IPS-11a (cell line): ENCODE data around the gene USP24.

Source experiments
- H3K4me3 ChIP-seq: one replicate; pipeline ENCODE4 v1.5.1; 2013; ENCODE audit warnings: low read depth, low read length, control low read depth

Gene USP24

DNA sequence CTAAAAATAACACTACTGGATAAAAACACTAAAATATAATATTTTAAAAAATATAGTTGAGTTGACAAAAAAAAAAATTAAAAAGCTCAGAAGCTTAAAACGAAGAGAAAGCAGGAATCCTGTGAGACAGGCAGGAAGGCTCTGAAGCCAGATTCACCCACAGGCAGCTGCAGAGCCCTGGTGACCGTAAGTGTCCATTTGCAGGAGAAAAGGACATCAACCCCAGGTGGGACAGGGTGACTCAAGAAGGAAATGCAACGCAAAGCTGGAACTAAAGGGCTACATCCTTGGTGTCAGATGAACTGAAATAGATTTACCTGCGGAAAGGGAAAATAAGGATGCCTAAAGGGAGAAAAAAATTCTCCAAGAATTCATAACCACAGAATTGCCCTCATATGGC lies 46.8 kb downstream of the USP24 start:
- H3K4me3 ChIP-seq: no peak overlapping the region

DNA sequence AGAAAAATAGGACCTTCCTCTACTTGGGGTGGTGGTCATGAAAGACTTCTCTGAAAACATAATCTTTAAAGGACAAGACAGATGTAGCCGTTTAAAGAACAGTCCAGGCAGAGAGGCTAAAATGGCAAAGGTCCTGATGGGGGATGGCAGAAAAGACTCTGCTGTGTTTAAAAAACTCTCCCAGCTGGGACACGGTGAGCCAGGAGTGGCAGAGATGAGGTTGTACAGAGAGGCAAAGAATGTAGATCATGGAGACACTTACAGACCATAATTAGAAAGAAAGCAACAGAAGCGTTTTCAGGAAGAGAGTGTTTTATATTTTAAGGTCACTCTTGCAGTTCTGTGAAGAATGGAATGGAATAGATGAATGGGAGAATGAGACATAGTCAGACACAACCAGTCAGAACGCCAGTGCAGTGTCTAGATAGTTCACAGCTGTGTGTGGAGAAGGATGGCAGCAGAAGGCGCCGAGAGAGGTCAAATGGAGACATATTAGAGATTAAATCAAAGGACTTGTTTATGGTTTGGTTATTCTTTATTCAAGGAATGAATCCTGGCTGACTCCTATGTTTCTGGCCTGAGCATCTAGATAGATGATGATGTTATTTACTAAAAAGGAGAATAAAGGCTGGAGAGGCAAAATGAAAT lies 47.8 kb downstream of the USP24 start:
- no peak overlapping the region for H3K4me3 ChIP-seq

- H3K4me3 ChIP-seq: no peak overlapping the region
These were observed 50.3 kb downstream of the USP24 start for GRCh38 chr1:55164906-55165305.

GRCh38 chr1:55159571-55159970 lies 55.6 kb downstream of the USP24 start:
- H3K4me3 ChIP-seq: no peak overlapping the region

- H3K4me3 ChIP-seq: no peak overlapping the region
These were observed 58.6 kb downstream of the USP24 start for GRCh38 chr1:55156608-55157007.

GRCh38 chr1:55156093-55156492 lies 59.1 kb downstream of the USP24 start:
- no peak overlapping the region for H3K4me3 ChIP-seq

DNA sequence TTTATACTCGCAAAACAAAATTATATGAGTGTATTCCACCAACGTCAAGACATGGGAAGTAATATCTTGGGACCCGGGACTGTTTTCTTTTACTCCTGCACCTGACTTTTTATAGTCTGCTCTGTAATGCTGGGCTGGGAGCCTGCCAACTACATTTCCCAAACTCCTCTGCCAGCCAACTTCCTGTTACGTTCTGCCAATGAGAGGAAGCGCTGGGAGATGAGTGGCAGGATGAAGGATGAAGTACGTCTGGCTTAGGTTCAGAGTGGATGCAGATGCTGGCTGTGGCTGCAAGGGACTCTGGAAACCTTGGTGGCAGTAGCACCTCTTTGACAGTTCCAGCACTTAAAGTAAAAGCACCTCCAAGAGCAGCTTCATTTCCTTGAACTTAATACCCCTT lies 59.6 kb downstream of the USP24 start:
- no peak overlapping the region for H3K4me3 ChIP-seq

- no peak overlapping the region for H3K4me3 ChIP-seq
These were observed 60.5 kb downstream of the USP24 start for GRCh38 chr1:55154616-55155015.

GRCh38 chr1:55153031-55153430 lies 62.1 kb downstream of the USP24 start:
- no peak overlapping the region for H3K4me3 ChIP-seq

- H3K4me3 ChIP-seq: no peak overlapping the region
These were observed 64.1 kb downstream of the USP24 start for GRCh38 chr1:55150880-55151588.

DNA sequence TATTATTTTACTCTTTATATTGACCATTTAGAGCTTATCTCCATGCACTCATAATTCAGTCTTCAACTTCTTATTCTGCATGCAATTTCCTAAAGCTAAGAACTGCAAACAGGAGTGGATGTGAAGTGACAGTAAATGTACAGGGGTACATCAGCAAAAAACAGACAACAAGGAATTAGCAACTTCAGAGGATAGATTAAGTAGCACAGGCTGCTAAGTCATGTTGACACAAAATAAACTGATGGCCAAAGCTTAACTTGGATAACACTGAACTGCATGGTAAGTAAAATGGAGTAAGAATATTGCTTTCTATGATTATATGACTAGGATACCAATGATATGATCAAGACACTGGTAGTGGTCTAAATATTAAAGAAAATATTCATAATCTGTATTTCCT lies 66.5 kb downstream of the USP24 start:
- no peak overlapping the region for H3K4me3 ChIP-seq

- H3K4me3 ChIP-seq: no peak overlapping the region
These were observed 67.6 kb downstream of the USP24 start for GRCh38 chr1:55147524-55147923.

GRCh38 chr1:55146781-55147180 lies 68.4 kb downstream of the USP24 start:
- H3K4me3 ChIP-seq: no peak overlapping the region

- no peak overlapping the region for H3K4me3 ChIP-seq
These were observed 70.3 kb downstream of the USP24 start for GRCh38 chr1:55144886-55145285.

DNA sequence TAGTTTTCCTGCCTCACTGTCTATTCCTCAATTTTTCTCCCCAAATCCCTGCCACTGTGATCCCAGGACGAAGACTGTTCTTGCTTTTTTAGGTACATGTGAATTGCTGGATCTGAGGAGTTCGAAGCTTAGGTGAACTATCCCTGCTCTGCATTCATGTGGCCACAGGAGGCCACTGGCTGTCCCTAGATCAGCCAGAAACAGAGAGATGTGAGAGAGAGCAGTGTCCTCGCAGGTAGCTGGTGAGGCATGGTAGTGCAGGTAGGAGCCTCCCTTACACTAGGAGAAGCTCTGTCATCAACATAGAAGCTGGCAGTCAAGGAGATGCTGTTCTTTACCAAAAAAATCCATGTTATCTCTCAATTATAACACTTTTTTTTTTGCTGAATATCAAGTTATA lies 71.5 kb downstream of the USP24 start:
- H3K4me3 ChIP-seq: no peak overlapping the region

GRCh38 chr1:55141295-55141893 lies 73.8 kb downstream of the USP24 start:
- H3K4me3 ChIP-seq: no peak overlapping the region

DNA sequence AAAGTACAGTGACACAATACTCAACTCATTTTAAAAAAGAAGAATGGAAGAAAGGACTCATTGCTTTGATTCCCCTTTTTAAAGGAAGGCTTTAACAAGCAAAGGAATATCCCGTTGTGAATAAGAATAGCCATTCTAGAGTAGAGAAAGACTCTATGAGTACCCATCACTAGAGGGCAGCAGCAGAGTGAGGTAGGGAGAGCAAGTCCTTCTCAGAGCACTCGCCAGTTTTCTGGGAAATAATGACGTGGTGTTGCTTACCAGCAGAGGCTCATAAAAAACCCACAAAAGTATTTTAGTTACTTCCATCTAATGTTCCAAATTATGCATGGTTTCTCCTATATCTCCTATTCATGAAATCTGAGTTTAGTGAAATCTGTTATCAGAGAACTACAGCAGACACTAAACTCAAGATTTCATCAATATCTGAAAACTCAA lies 74.6 kb downstream of the USP24 start:
- no peak overlapping the region for H3K4me3 ChIP-seq

GRCh38 chr1:55140137-55140536 lies 75.0 kb downstream of the USP24 start:
- H3K4me3 ChIP-seq: no peak overlapping the region

DNA sequence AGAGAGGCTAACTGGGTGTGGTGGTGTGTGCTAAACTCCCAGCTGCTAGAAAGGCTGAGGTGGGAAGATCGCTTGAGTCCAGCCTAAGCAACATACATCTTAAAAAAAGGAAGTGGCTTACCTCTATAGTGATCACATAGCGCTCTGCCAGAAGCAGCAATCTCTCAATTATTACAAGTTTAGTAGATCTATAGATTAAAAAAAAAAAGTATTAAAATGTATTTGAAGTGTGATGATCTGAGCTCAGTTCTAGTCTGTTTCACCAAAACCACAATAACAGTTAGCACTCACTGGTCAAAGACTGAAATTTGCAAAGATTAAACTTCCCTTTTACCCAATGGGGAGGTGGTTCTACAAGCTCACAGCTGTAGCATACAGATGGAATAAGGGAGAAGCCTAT lies 76.3 kb downstream of the USP24 start:
- H3K4me3 ChIP-seq: no peak overlapping the region

DNA sequence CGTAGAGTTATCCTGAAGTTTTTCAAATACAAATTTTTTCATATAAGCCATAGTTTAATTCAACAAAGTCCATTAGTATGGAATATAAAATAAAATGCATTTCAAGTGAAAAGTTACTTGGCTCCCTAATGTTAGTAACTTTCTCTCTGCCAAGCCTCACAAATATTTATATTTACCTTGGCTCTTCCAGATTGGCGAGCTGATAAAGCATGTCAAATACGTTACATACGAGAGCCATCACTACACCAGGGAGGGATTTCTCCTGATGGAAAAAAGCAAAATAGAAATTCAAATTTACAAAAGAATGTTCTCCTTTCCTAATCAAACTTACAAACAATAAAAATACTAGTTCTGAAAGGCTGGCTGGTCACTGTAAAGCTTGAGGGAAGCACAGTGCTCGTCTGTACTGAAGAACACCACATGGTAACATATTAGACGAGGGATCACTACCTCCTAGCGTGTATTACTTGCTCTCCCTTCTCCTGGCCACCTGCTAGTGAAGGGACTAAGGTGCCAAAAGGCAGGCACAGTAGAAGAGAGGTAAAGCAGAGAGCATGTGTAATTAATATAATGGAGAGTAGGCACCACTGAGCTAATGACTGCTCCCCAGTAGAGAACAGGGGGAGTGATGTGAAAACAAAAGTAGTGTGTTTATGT lies 80.9 kb downstream of the USP24 start:
- no peak overlapping the region for H3K4me3 ChIP-seq

GRCh38 chr1:55131801-55132200 lies 83.4 kb downstream of the USP24 start:
- no peak overlapping the region for H3K4me3 ChIP-seq

GRCh38 chr1:55131218-55131617 lies 83.9 kb downstream of the USP24 start:
- H3K4me3 ChIP-seq: no peak overlapping the region
